Lower leg skin (tissue), 3 donors: ENCODE measurements around the gene HGF.

Source experiments
- POLR2A ChIP-seq, 2 donors: fragments of 450-650 bp; IDR thresholded peaks; one replicate each; pipeline ENCODE4 v1.6.1; 2016 to 2017; ENCODE audit warnings: antibody characterized with exemption in 2 of 2, mild to moderate bottlenecking in 1 of 2, moderate library complexity in 1 of 2
- TF ChIP-seq, protein P1 (sequence below), 3 donors: fragments of 450-650 bp; IDR thresholded peaks; one replicate each; pipeline ENCODE4 v1.5.1; 2016; ENCODE audit warnings: antibody characterized with exemption in 3 of 3, mild to moderate bottlenecking in 3 of 3, moderate library complexity in 2 of 3

DNA sequence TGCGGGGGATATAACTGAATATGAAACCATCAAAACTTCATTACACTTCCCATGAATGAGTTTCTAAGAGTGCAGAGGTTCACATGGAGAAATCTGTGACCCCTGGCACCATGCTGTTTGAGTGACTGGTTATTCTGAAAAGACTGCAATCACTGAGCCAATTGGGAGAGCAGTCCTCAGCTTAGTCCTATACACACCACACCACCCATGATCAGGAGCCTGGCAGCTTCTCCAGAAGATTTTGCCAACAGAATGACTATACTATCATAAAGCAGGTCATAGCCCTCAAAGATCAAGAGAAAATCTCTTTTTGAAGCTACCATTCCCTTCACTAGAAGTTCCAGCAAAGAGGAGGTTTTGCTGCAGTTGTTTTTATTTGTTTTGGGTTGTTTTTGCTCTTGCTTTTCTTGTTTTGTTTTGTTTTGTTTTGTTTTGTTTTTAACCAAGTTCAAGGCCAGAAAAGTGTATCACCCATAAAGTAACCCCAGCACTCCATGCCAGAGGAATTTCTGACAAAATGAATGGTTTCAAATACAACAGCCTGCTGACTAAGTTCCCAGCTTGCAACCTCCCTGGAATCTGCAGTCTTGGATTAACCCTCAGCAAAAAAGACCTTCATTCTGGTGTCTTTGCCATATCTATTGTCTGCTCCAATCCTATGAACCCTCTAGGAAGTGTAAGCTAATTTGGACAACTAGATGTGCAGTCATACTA, 19.7 kb upstream of the HGF start:
- TF ChIP-seq, protein P1, sequence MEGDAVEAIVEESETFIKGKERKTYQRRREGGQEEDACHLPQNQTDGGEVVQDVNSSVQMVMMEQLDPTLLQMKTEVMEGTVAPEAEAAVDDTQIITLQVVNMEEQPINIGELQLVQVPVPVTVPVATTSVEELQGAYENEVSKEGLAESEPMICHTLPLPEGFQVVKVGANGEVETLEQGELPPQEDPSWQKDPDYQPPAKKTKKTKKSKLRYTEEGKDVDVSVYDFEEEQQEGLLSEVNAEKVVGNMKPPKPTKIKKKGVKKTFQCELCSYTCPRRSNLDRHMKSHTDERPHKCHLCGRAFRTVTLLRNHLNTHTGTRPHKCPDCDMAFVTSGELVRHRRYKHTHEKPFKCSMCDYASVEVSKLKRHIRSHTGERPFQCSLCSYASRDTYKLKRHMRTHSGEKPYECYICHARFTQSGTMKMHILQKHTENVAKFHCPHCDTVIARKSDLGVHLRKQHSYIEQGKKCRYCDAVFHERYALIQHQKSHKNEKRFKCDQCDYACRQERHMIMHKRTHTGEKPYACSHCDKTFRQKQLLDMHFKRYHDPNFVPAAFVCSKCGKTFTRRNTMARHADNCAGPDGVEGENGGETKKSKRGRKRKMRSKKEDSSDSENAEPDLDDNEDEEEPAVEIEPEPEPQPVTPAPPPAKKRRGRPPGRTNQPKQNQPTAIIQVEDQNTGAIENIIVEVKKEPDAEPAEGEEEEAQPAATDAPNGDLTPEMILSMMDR (IDR thresholded peaks at IDR 0.05), result no peak
- TF ChIP-seq POLR2A (IDR thresholded peaks at IDR 0.05), result no peak
